ENCODE results near the gene NAPG. TPM values are rescaled to one million over a fixed set of nuclear protein-coding genes. Genes with fewer than 3 reads are reported as not detected.
"Not testable (repeated sequence)": the region's sequence is repeated elsewhere in the genome, so short reads cannot be mapped to it uniquely, and the experiment has no call there.

The NAPG gene
- total RNA-seq, 1 donor from 2014 or later, result 25.1 TPM

- H3K9me3 ChIP-seq (ENCODE audit: control insufficient read depth in 3 of 3, low read length in 3 of 3), result no peaks in the 10 kb centered on the region
- H3K27me3 ChIP-seq (ENCODE audit: control insufficient read depth in 3 of 3, insufficient read depth in 3 of 3, low read length in 3 of 3), result no peaks in the 10 kb centered on the region
- H3K9ac ChIP-seq (ENCODE audit: low read depth in 1 of 3, low read length in 3 of 3), result peak overlapping the region in 2 of 3 donors; percentile 55 to 74
- H3K27ac ChIP-seq (ENCODE audit: low read depth, low read length), result no peak overlapping the region
- peaks cover 8 to 18% (median 17%) of the 10 kb centered on the region in 3 donors for H3K36me3 ChIP-seq (ENCODE audit: control insufficient read depth in 3 of 3, insufficient read depth in 3 of 3, low read length in 3 of 3)
- H3K4me3 ChIP-seq (ENCODE audit: low read length in 3 of 3), result peak overlapping the region; percentile 28 to 65 (median 41)
- peaks cover 11 to 16% (median 11%) of the 10 kb centered on the region in 3 donors for H3K4me1 ChIP-seq (ENCODE audit: control insufficient read depth in 3 of 3, insufficient read depth in 3 of 3, low read length in 3 of 3)
These were observed 34.0 kb downstream of the NAPG start for GRCh38 chr18:10559553-10560451.

DNA sequence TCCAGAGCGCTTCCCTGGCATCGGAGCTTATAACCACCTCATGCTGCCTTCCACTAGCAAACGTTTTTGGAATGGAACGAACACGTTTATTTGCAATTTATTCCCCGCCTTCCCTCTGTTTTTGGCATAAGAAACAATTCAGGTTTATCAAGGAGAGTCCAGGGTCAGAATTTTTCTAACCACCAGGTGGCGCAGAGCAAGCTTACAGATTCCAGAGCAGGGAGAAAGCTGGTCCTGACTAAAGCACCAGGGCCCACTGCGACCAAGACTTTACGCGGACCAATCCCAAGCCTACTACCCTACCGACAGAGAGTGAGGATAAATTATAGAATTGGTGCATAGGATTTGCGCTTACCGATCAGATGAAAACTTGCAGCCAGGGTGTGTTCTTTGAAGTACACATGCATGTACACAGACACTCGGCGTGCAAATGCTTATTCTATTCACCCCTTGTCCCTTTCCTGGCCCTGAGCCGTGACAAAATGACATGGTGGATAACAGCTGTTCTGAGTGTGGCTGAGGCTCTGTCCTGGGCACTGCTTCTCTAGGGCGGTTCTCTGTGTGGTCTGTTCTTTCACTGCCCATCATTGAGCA is 34.7 kb downstream of the NAPG start:
- Histone ChIP-seq H3K9ac (ENCODE audit: low read depth in 1 of 3, low read length in 3 of 3) (peak overlapping the region in 2 of 3 donors; percentile 55 to 74), H3K27me3 (ENCODE audit: control insufficient read depth in 3 of 3, insufficient read depth in 3 of 3, low read length in 3 of 3) (no peaks in the 10 kb centered on the region), H3K4me3 (ENCODE audit: low read length in 3 of 3) (peak overlapping the region; percentile 28 to 65 (median 41)), H3K27ac (ENCODE audit: low read depth, low read length) (no peak overlapping the region), H3K4me1 (ENCODE audit: control insufficient read depth in 3 of 3, insufficient read depth in 3 of 3, low read length in 3 of 3) (peaks cover 11 to 16% (median 11%) of the 10 kb centered on the region in 3 donors), H3K9me3 (ENCODE audit: control insufficient read depth in 3 of 3, low read length in 3 of 3) (no peaks in the 10 kb centered on the region), H3K36me3 (ENCODE audit: control insufficient read depth in 3 of 3, insufficient read depth in 3 of 3, low read length in 3 of 3) (peaks cover 6 to 13% (median 12%) of the 10 kb centered on the region in 3 donors)

- Histone ChIP-seq H3K4me1 (ENCODE audit: control insufficient read depth in 3 of 3, insufficient read depth in 3 of 3, low read length in 3 of 3) (peaks cover 11 to 16% (median 11%) of the 10 kb centered on the region in 3 donors), H3K36me3 (ENCODE audit: control insufficient read depth in 3 of 3, insufficient read depth in 3 of 3, low read length in 3 of 3) (peaks cover 0 to under 1% (median 0%) of the 10 kb centered on the region in 3 donors), H3K27me3 (ENCODE audit: control insufficient read depth in 3 of 3, insufficient read depth in 3 of 3, low read length in 3 of 3) (no peaks in the 10 kb centered on the region), H3K9ac (ENCODE audit: low read depth in 1 of 3, low read length in 3 of 3) (no peak overlapping the region), H3K27ac (ENCODE audit: low read depth, low read length) (no peak overlapping the region), H3K4me3 (ENCODE audit: low read length in 3 of 3) (no peak overlapping the region), H3K9me3 (ENCODE audit: control insufficient read depth in 3 of 3, low read length in 3 of 3) (no peaks in the 10 kb centered on the region)
These were observed 36.9 kb downstream of the NAPG start for GRCh38 chr18:10562773-10563160.

- H3K27me3 ChIP-seq (ENCODE audit: control insufficient read depth in 3 of 3, insufficient read depth in 3 of 3, low read length in 3 of 3), result no peaks in the 10 kb centered on the region
- no peak overlapping the region for H3K4me3 ChIP-seq (ENCODE audit: low read length in 3 of 3)
- H3K36me3 ChIP-seq (ENCODE audit: control insufficient read depth in 3 of 3, insufficient read depth in 3 of 3, low read length in 3 of 3), result no peaks in the 10 kb centered on the region
- H3K9me3 ChIP-seq (ENCODE audit: control insufficient read depth in 3 of 3, low read length in 3 of 3), result no peaks in the 10 kb centered on the region
- no peak overlapping the region for H3K9ac ChIP-seq (ENCODE audit: low read depth in 1 of 3, low read length in 3 of 3)
- peaks cover 11 to 16% (median 11%) of the 10 kb centered on the region in 3 donors for H3K4me1 ChIP-seq (ENCODE audit: control insufficient read depth in 3 of 3, insufficient read depth in 3 of 3, low read length in 3 of 3)
- no peak overlapping the region for H3K27ac ChIP-seq (ENCODE audit: low read depth, low read length)
These were observed 38.1 kb downstream of the NAPG start for GRCh38 chr18:10563886-10564285.

GRCh38 chr18:10564975-10565773 is 39.3 kb downstream of the NAPG start:
- H3K36me3 ChIP-seq (ENCODE audit: control insufficient read depth in 3 of 3, insufficient read depth in 3 of 3, low read length in 3 of 3), result no peaks in the 10 kb centered on the region
- H3K27ac ChIP-seq (ENCODE audit: low read depth, low read length), result no peak overlapping the region
- no peak overlapping the region for H3K4me3 ChIP-seq (ENCODE audit: low read length in 3 of 3)
- no peaks in the 10 kb centered on the region for H3K9me3 ChIP-seq (ENCODE audit: control insufficient read depth in 3 of 3, low read length in 3 of 3)
- peaks cover 6 to 12% (median 7%) of the 10 kb centered on the region in 3 donors for H3K4me1 ChIP-seq (ENCODE audit: control insufficient read depth in 3 of 3, insufficient read depth in 3 of 3, low read length in 3 of 3)
- no peak overlapping the region for H3K9ac ChIP-seq (ENCODE audit: low read depth in 1 of 3, low read length in 3 of 3)
- no peaks in the 10 kb centered on the region for H3K27me3 ChIP-seq (ENCODE audit: control insufficient read depth in 3 of 3, insufficient read depth in 3 of 3, low read length in 3 of 3)

DNA sequence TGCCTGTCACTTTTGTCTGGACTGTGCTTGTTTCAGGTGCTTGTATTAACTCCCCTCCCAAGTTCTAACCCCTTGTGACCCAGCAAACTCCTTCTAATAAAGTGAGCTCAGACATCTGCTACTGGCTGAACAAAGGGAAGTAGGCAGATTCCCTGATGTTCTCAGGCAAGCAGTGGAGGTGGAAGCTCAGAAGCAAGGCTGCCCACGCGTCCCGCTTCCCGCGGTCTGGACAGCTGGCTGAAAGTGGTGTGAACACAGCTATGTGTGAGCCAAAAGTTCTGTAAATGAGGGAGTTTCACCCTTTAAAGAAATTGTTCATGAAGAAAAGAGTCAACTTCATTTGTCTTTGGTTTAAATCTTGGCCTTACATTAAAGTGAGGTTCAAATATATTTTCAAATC is 40.0 kb downstream of the NAPG start:
- Histone ChIP-seq H3K27ac (ENCODE audit: low read depth, low read length) (no peak overlapping the region), H3K27me3 (ENCODE audit: control insufficient read depth in 3 of 3, insufficient read depth in 3 of 3, low read length in 3 of 3) (no peaks in the 10 kb centered on the region), H3K4me3 (ENCODE audit: low read length in 3 of 3) (no peak overlapping the region), H3K4me1 (ENCODE audit: control insufficient read depth in 3 of 3, insufficient read depth in 3 of 3, low read length in 3 of 3) (peaks cover 0 to 5% (median 5%) of the 10 kb centered on the region in 3 donors), H3K36me3 (ENCODE audit: control insufficient read depth in 3 of 3, insufficient read depth in 3 of 3, low read length in 3 of 3) (no peaks in the 10 kb centered on the region), H3K9ac (ENCODE audit: low read depth in 1 of 3, low read length in 3 of 3) (no peak overlapping the region), H3K9me3 (ENCODE audit: control insufficient read depth in 3 of 3, low read length in 3 of 3) (no peaks in the 10 kb centered on the region)

DNA sequence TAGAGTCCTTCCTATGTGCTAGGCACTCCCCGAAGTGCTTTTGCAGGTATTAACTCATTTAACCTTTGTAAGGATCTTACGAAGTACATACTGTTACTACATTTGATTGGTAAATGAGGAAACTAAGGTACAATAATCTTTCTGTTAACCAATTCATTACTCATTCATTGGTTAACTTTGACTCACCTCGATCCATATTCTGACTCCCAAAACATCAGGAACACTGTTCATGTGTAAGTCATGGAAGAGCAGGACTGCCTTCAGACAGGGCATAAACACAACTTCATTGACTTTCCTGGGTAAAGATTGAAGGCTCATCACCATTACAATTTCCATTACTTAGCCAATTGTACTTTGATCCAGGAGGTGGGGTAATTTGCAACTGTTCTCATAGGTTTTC is 40.6 kb downstream of the NAPG start:
- H3K9ac ChIP-seq (ENCODE audit: low read depth in 1 of 3, low read length in 3 of 3), result no peak overlapping the region
- no peak overlapping the region for H3K27ac ChIP-seq (ENCODE audit: low read depth, low read length)
- H3K36me3 ChIP-seq (ENCODE audit: control insufficient read depth in 3 of 3, insufficient read depth in 3 of 3, low read length in 3 of 3), result no peaks in the 10 kb centered on the region
- no peak overlapping the region for H3K4me3 ChIP-seq (ENCODE audit: low read length in 3 of 3)
- H3K9me3 ChIP-seq (ENCODE audit: control insufficient read depth in 3 of 3, low read length in 3 of 3), result no peaks in the 10 kb centered on the region
- no peaks in the 10 kb centered on the region for H3K27me3 ChIP-seq (ENCODE audit: control insufficient read depth in 3 of 3, insufficient read depth in 3 of 3, low read length in 3 of 3)
- H3K4me1 ChIP-seq (ENCODE audit: control insufficient read depth in 3 of 3, insufficient read depth in 3 of 3, low read length in 3 of 3), result peaks cover 0 to 5% (median 5%) of the 10 kb centered on the region in 3 donors

DNA sequence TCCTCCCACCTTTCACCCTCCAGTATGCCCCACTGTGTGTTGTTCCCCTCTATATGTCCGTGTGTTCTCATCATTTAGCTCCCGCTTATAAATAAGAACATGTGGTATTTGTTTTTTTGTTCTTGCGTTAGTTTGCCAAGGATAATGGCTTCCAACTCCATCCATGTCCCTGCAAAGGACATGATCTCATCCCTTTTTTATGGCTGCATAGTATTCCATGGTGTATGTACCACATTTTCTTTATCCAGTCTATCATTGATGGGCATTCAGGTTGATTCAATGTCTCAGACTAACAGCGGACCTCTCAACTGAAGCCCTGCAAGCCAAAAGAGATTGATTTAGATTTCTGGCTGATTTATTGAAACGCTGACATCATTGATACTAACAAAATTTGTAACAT is 44.1 kb downstream of the NAPG start:
- H3K4me1 ChIP-seq (ENCODE audit: control insufficient read depth in 3 of 3, insufficient read depth in 3 of 3, low read length in 3 of 3); H3K9ac ChIP-seq (ENCODE audit: low read depth in 1 of 3, low read length in 3 of 3); H3K27me3 ChIP-seq (ENCODE audit: control insufficient read depth in 3 of 3, insufficient read depth in 3 of 3, low read length in 3 of 3); H3K27ac ChIP-seq (ENCODE audit: low read depth, low read length); H3K4me3 ChIP-seq (ENCODE audit: low read length in 3 of 3); H3K9me3 ChIP-seq (ENCODE audit: control insufficient read depth in 3 of 3, low read length in 3 of 3); H3K36me3 ChIP-seq (ENCODE audit: control insufficient read depth in 3 of 3, insufficient read depth in 3 of 3, low read length in 3 of 3): not testable (repeated sequence)

- H3K27me3 ChIP-seq (ENCODE audit: control insufficient read depth in 3 of 3, insufficient read depth in 3 of 3, low read length in 3 of 3), result no peaks in the 10 kb centered on the region
- no peak overlapping the region for H3K27ac ChIP-seq (ENCODE audit: low read depth, low read length)
- no peak overlapping the region for H3K9ac ChIP-seq (ENCODE audit: low read depth in 1 of 3, low read length in 3 of 3)
These were observed 44.8 kb downstream of the NAPG start for GRCh38 chr18:10570622-10571021.

More at GRCh38 chr18:10570622-10571021, 44.8 kb downstream of the NAPG start:
- H3K9me3 ChIP-seq (ENCODE audit: control insufficient read depth in 3 of 3, low read length in 3 of 3), result no peaks in the 10 kb centered on the region
- no peaks in the 10 kb centered on the region for H3K36me3 ChIP-seq (ENCODE audit: control insufficient read depth in 3 of 3, insufficient read depth in 3 of 3, low read length in 3 of 3)
- no peaks in the 10 kb centered on the region for H3K4me1 ChIP-seq (ENCODE audit: control insufficient read depth in 3 of 3, insufficient read depth in 3 of 3, low read length in 3 of 3)
- no peak overlapping the region for H3K4me3 ChIP-seq (ENCODE audit: low read length in 3 of 3)

Measured in skeletal muscle tissue (tissue), 4 donors.